SK-N-SH (cell line): ENCODE data around the gene GPLD1. TPM values are rescaled to one million over a fixed set of nuclear protein-coding genes. Genes with fewer than 3 reads are reported as not detected.

Source experiments
- CHD2 ChIP-seq: fragments of 150-350 bp; IDR thresholded peaks from 2 replicates; pipeline ENCODE4 v1.6.1; 2018; ENCODE audit warnings: low read length; ENCODE audit not compliant: partially characterized antibody
- GABPA ChIP-seq: IDR thresholded peaks from 2 replicates; pipeline ENCODE4 v1.4.0; 2012; ENCODE audit warnings: low read depth, mild to moderate bottlenecking
- MEF2A ChIP-seq: IDR thresholded peaks from 2 replicates; pipeline ENCODE4 v1.4.0; 2012; ENCODE audit warnings: low read depth, borderline replicate concordance
- TCF12 ChIP-seq: IDR thresholded peaks from 2 replicates; pipeline ENCODE4 v1.4.0; 2012
- YY1 ChIP-seq: IDR thresholded peaks from 2 replicates; pipeline ENCODE4 v1.4.0; 2012; ENCODE audit warnings: low read depth, mild to moderate bottlenecking
- polyA plus RNA-seq, 3 experiments: library from polyadenylated mRNA; depleted of rRNA; stranded (reverse); fragments of >200 nt; gene quantifications; 2 replicates each; pipeline ENCODE4 v1.2.3, GENCODE V29; 2012
- TF ChIP-seq, protein P1 (sequence below): fragments of 150-350 bp; IDR thresholded peaks from 2 replicates; pipeline ENCODE4 v1.6.1; 2017; ENCODE audit warnings: antibody characterized with exemption, low read length, low read depth, borderline replicate concordance

The GPLD1 gene
- polyA plus RNA-seq, 1 of the 3 experiments (the other 2 are of a cell fraction) = 0.94 TPM

- TF ChIP-seq YY1 = no peak
- TF ChIP-seq CHD2 = no peak
- TF ChIP-seq, protein P1, sequence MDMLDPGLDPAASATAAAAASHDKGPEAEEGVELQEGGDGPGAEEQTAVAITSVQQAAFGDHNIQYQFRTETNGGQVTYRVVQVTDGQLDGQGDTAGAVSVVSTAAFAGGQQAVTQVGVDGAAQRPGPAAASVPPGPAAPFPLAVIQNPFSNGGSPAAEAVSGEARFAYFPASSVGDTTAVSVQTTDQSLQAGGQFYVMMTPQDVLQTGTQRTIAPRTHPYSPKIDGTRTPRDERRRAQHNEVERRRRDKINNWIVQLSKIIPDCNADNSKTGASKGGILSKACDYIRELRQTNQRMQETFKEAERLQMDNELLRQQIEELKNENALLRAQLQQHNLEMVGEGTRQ = no peak
- no peak for TF ChIP-seq GABPA
- no peak for TF ChIP-seq TCF12
- no peak for TF ChIP-seq MEF2A
These were observed 110.8 kb downstream of the GPLD1 start (continued) for GRCh38 chr6:24378473-24379097.

Other genes starting within 250 kb of the GPLD1 start
- gene DCDC2, start 131.5 kb downstream of the GPLD1 start, polyA plus RNA-seq (2012; rRNA removed) = not detected in 2 replicates
- 9.4 and 14.8 TPM in 2 replicates for gene MRS2, start 86.6 kb downstream of the GPLD1 start, polyA plus RNA-seq (2012; rRNA removed)
- gene ALDH5A1, start 5.4 kb upstream of the GPLD1 start, polyA plus RNA-seq (2012; rRNA removed) = 3.0 and 3.7 TPM in 2 replicates
- gene KIAA0319, start 156.6 kb upstream of the GPLD1 start, polyA plus RNA-seq (2012; rRNA removed) = 0.03 and 0.06 TPM in 2 replicates
- gene TDP2, start 177.3 kb upstream of the GPLD1 start, polyA plus RNA-seq (2012; rRNA removed) = 20.0 and 20.2 TPM in 2 replicates
- gene ACOT13, start 177.5 kb upstream of the GPLD1 start, polyA plus RNA-seq (2012; rRNA removed) = 18.0 and 20.8 TPM in 2 replicates
- gene C6orf62, start 229.6 kb upstream of the GPLD1 start, polyA plus RNA-seq (2012; rRNA removed) = 36.0 and 42.3 TPM in 2 replicates